Thyroid gland (tissue), 4 donors: ENCODE results near the gene TJAP1. TPM values are rescaled to one million over a fixed set of nuclear protein-coding genes. Genes with fewer than 3 reads are reported as not detected.
"Not testable (repeated sequence)": the region's sequence is repeated elsewhere in the genome, so short reads cannot be mapped to it uniquely, and the experiment has no call there.

Experiments used
- DNase-seq, 2 donors: peaks; one replicate each; pipeline ENCODE4 v3.0.0-alpha.2; 2019
- H3K27ac ChIP-seq, 3 donors: fragments of 200-600 bp; sonication (generic); 1 replicate in 2 of 3; 2 replicates in 1 of 3; pipeline ENCODE4 v1.5.1; 2016 to 2019; ENCODE audit warnings: mild to moderate bottlenecking in 1 of 3, moderate library complexity in 1 of 3
- H3K27me3 ChIP-seq: fragments of 200-600 bp; sonication (generic); one replicate; pipeline ENCODE4 v1.5.1; 2019
- H3K36me3 ChIP-seq, 2 donors: fragments of 200-600 bp; sonication (generic); one replicate each; pipeline ENCODE4 v1.5.1; 2016 to 2019
- H3K4me1 ChIP-seq, 2 donors: fragments of 200-600 bp; sonication (generic); one replicate each; pipeline ENCODE4 v1.5.1; 2017 to 2019
- H3K4me3 ChIP-seq, 3 donors: fragments of 200-600 bp; sonication (generic); replicated peaks in 1 of 3; 1 replicate in 2 of 3; 2 replicates in 1 of 3; pipeline ENCODE4 v1.5.1; 2016; ENCODE audit warnings: mild to moderate bottlenecking in 1 of 3
- H3K9me3 ChIP-seq: fragments of 200-600 bp; sonication (generic); one replicate; pipeline ENCODE4 v1.5.1; 2017
- CTCF ChIP-seq, 6 experiments: fragments of 200-600 bp in 3 of 6; fragments of 450-650 bp in 3 of 6; sonication (generic) in 3 of 6; IDR thresholded peaks; one replicate each; pipeline ENCODE4 v1.5.1; 2016 to 2019; ENCODE audit warnings: antibody characterized with exemption in 6 of 6, mild to moderate bottlenecking in 2 of 6, inconsistent platforms in 1 of 6, moderate library complexity in 1 of 6
- POLR2A ChIP-seq, 2 donors: fragments of 450-650 bp; IDR thresholded peaks; one replicate each; pipeline ENCODE4 v1.6.1; 2017; ENCODE audit warnings: antibody characterized with exemption in 2 of 2, mild to moderate bottlenecking in 2 of 2, moderate library complexity in 1 of 2
- WGBS, 2 donors: methylation state at CpG; one replicate each; pipeline ENCODE4 v1.1.5; 2017; 5-methylcytosine and 5-hydroxymethylcytosine counted together
- intact Hi-C: fragments of 100-400 bp; cut with DNase I; formaldehyde crosslinking; loops from one replicate; pipeline ENCODE4 v1.15.1; 2023
- total RNA-seq, 4 donors: library from RNA; depleted of rRNA; stranded (reverse); fragments of >200 nt; gene quantifications; one replicate each; pipeline ENCODE4 v1.2.3, GENCODE V29; 2016

The TJAP1 gene
- total RNA-seq, 4 donors from 2014 or later, result 23.2 to 42.4 (median 34.4) TPM

- Histone ChIP-seq H3K36me3 (peaks cover 1 to 17% of the 10 kb centered on the region in 2 donors), H3K27ac (no peak within 1 kb of the TSS), H3K9me3 (no peaks in the 10 kb centered on the region), H3K4me1 (peaks cover 5 to 17% of the 10 kb centered on the region in 2 donors), H3K4me3 (peak within 1 kb of the TSS; percentile 15 to 36 (median 17)), H3K27me3 (peaks cover 9% of the 10 kb centered on the region)
- WGBS, 2 donors, result 6 to 9% methylated on average over 25 to 27 of the region's 55 CpGs
- no peak for DNase-seq
- intact Hi-C loops, result loop anchor here (2.0 kb wide), 1 partner anchor 51 kb away; no protein-coding TSS in a partner anchor
- no peak for TF ChIP-seq POLR2A (IDR thresholded peaks at IDR 0.05)
- TF ChIP-seq CTCF (IDR thresholded peaks at IDR 0.05), result no peak
Measured at GRCh38 chr6:43455531-43456428, 21.6 kb upstream of the TJAP1 start, which contains the start of gene DLK2. Gene DLK2 (minus strand): TSS chr6:43455548. CDS start chr6:43454825, 723 bp downstream.

GRCh38 chr6:43457643-43458042 lies 19.7 kb upstream of the TJAP1 start:
- H3K4me1 ChIP-seq, result peaks cover 5 to 17% of the 10 kb centered on the region in 2 donors
- no peak overlapping the region for H3K27ac ChIP-seq
- no peak for TF ChIP-seq CTCF (IDR thresholded peaks at IDR 0.05)
- TF ChIP-seq POLR2A (IDR thresholded peaks at IDR 0.05), result no peak
- H3K27me3 ChIP-seq, result peaks cover 9% of the 10 kb centered on the region
- peaks cover 0 to 4% of the 10 kb centered on the region in 2 donors for H3K36me3 ChIP-seq
- H3K9me3 ChIP-seq, result no peaks in the 10 kb centered on the region
- WGBS, 2 donors, result 69 to 70% methylated on average over 9 of the region's 9 CpGs
- DNase-seq, result no peak
- intact Hi-C loops, result no loop called here
- no peak overlapping the region for H3K4me3 ChIP-seq

GRCh38 chr6:43458154-43458553 lies 19.2 kb upstream of the TJAP1 start:
- peaks cover 5 to 17% of the 10 kb centered on the region in 2 donors for H3K4me1 ChIP-seq
- H3K4me3 ChIP-seq, intact Hi-C loops, H3K27me3 ChIP-seq, H3K36me3 ChIP-seq, H3K27ac ChIP-seq, DNase-seq, H3K9me3 ChIP-seq: not testable (repeated sequence)
- 94 to 96% methylated on average over 13 to 15 of the region's 15 CpGs for WGBS, 2 donors

GRCh38 chr6:43459535-43459934 lies 17.8 kb upstream of the TJAP1 start:
- intact Hi-C loops, result no loop called here
- Histone ChIP-seq H3K4me1 (peaks cover 5 to 16% of the 10 kb centered on the region in 2 donors), H3K9me3 (no peaks in the 10 kb centered on the region), H3K4me3 (no peak overlapping the region), H3K27me3 (peaks cover 9% of the 10 kb centered on the region), H3K36me3 (no peaks in the 10 kb centered on the region), H3K27ac (no peak overlapping the region)
- TF ChIP-seq POLR2A (IDR thresholded peaks at IDR 0.05), result no peak
- no peak for TF ChIP-seq CTCF (IDR thresholded peaks at IDR 0.05)
- WGBS, 2 donors, result 83 to 85% methylated on average over 1 of the region's 1 CpG
- DNase-seq, result no peak

GRCh38 chr6:43460032-43460431 lies 17.3 kb upstream of the TJAP1 start:
- TF ChIP-seq CTCF (IDR thresholded peaks at IDR 0.05), result no peak
- TF ChIP-seq POLR2A (IDR thresholded peaks at IDR 0.05), result no peak
- Histone ChIP-seq H3K4me3 (no peak overlapping the region), H3K27me3 (peaks cover 9% of the 10 kb centered on the region), H3K9me3 (no peaks in the 10 kb centered on the region), H3K27ac (no peak overlapping the region), H3K36me3 (no peaks in the 10 kb centered on the region), H3K4me1 (peaks cover under 1 to 11% of the 10 kb centered on the region in 2 donors)
- intact Hi-C loops, result no loop called here
- no peak for DNase-seq
- 63 to 74% methylated on average over 4 of the region's 4 CpGs for WGBS, 2 donors
